Neuronal stem cell (in vitro differentiated cells): ENCODE results near the gene PNMA8A.

Experiments
- DNase-seq: peaks from one replicate; pipeline ENCODE4 v3.0.0-alpha.2; 2013; ENCODE audit warnings: low spot score
- H2AFZ ChIP-seq: one replicate; pipeline ENCODE4 v1.6.1; 2013; ENCODE audit warnings: mild to moderate bottlenecking, low read length, inconsistent platforms
- H2AK5ac ChIP-seq: 2 replicates; pipeline ENCODE4 v1.6.1; 2013; ENCODE audit warnings: low read depth, mild to moderate bottlenecking, inconsistent platforms, low read length, moderate library complexity, mixed read lengths
- H2BK120ac ChIP-seq: 2 replicates; pipeline ENCODE4 v1.6.1; 2013; ENCODE audit warnings: low read depth, mild to moderate bottlenecking, inconsistent platforms, low read length, moderate library complexity, mixed read lengths
- H2BK12ac ChIP-seq: one replicate; pipeline ENCODE4 v1.6.1; 2013; ENCODE audit warnings: low read length, inconsistent platforms
- H2BK15ac ChIP-seq: 2 replicates; pipeline ENCODE4 v1.6.1; 2013; ENCODE audit warnings: mild to moderate bottlenecking, low read length, inconsistent platforms, mixed read lengths
- H2BK5ac ChIP-seq: one replicate; pipeline ENCODE4 v1.6.1; 2013; ENCODE audit warnings: inconsistent platforms, mild to moderate bottlenecking, low read length, moderate library complexity
- H3K14ac ChIP-seq: one replicate; pipeline ENCODE4 v1.6.1; 2013; ENCODE audit warnings: low read length, inconsistent platforms
- H3K18ac ChIP-seq: 2 replicates; pipeline ENCODE4 v1.6.1; 2013; ENCODE audit warnings: low read length, inconsistent platforms
- H3K23ac ChIP-seq: 2 replicates; pipeline ENCODE4 v1.6.1; 2013; ENCODE audit warnings: low read depth, mild to moderate bottlenecking, mixed read lengths, low read length, inconsistent platforms; ENCODE audit not compliant: poor library complexity
- H3K27ac ChIP-seq: replicated peaks from 3 replicates; pipeline ENCODE4 v1.5.1; 2013; ENCODE audit warnings: low read length, inconsistent platforms
- H3K27me3 ChIP-seq, 3 experiments: 2 replicates each; pipeline ENCODE4 v1.6.1; 2013; ENCODE audit warnings: low read length in 3 of 3, mild to moderate bottlenecking in 2 of 3, inconsistent platforms in 1 of 3, low read depth in 1 of 3, mixed read lengths in 1 of 3, moderate library complexity in 1 of 3; ENCODE audit not compliant: control insufficient read depth in 3 of 3, insufficient read depth in 3 of 3
- H3K36me3 ChIP-seq, 2 donors: replicated peaks in 1 of 2; 2 replicates each; pipeline ENCODE4 v1.6.1; 2013; ENCODE audit warnings: low read length in 2 of 2; ENCODE audit not compliant: control insufficient read depth in 2 of 2, insufficient read depth in 2 of 2
- H3K4ac ChIP-seq: 2 replicates; pipeline ENCODE4 v1.6.1; 2013; ENCODE audit warnings: inconsistent platforms, mild to moderate bottlenecking, low read length, moderate library complexity
- H3K4me1 ChIP-seq, 2 donors: 1 replicate in 1 of 2; 2 replicates in 1 of 2; pipeline ENCODE4 v1.6.1; 2013; ENCODE audit warnings: low read length in 2 of 2, low read depth in 1 of 2; ENCODE audit not compliant: control insufficient read depth in 2 of 2, insufficient read depth in 1 of 2
- H3K4me2 ChIP-seq: one replicate; pipeline ENCODE4 v1.6.1; 2013; ENCODE audit warnings: mild to moderate bottlenecking, low read length, inconsistent platforms; ENCODE audit not compliant: insufficient read depth, poor library complexity, severe bottlenecking
- H3K4me3 ChIP-seq, 2 donors: 2 replicates each; pipeline ENCODE4 v1.5.1; 2013; ENCODE audit warnings: low read length in 2 of 2, mild to moderate bottlenecking in 2 of 2, inconsistent platforms in 1 of 2, moderate library complexity in 1 of 2
- H3K79me1 ChIP-seq: one replicate; pipeline ENCODE4 v1.6.1; 2013; ENCODE audit warnings: low read depth, mild to moderate bottlenecking, inconsistent platforms, low read length, moderate library complexity
- H3K9ac ChIP-seq: one replicate; pipeline ENCODE4 v1.6.1; 2013; ENCODE audit warnings: mild to moderate bottlenecking, low read depth, low read length, inconsistent platforms; ENCODE audit not compliant: poor library complexity
- H3K9me3 ChIP-seq, 2 donors: replicated peaks in 1 of 2; 2 replicates each; pipeline versions ENCODE3 to v1.6.1; 2013; ENCODE audit warnings: low read length in 2 of 2, mild to moderate bottlenecking in 2 of 2, inconsistent platforms in 1 of 2, low read depth in 1 of 2, mixed read lengths in 1 of 2, moderate library complexity in 1 of 2; ENCODE audit not compliant: control insufficient read depth in 2 of 2, insufficient read depth in 1 of 2
- H4K8ac ChIP-seq: one replicate; pipeline ENCODE4 v1.6.1; 2013; ENCODE audit warnings: low read depth, mild to moderate bottlenecking, inconsistent platforms, low read length, moderate library complexity
- H4K91ac ChIP-seq: one replicate; pipeline ENCODE4 v1.6.1; 2013; ENCODE audit warnings: low read length, low read depth, mild to moderate bottlenecking, inconsistent platforms; ENCODE audit not compliant: poor library complexity
- WGBS, 2 donors: extraction: QIAGEN DNeasy Blood & Tissue Kit; methylation state at CpG; one replicate each; pipeline ENCODE4 v1.1.7; 2013; ENCODE audit warnings: missing lambda C conversion rate in 2 of 2, mixed read lengths in 1 of 2; ENCODE audit not compliant: insufficient read length in 2 of 2, insufficient replicate concordance in 1 of 2; ENCODE audit errors: extremely low coverage in 2 of 2; 5-methylcytosine and 5-hydroxymethylcytosine counted together

Gene PNMA8A

GRCh38 chr19:46492841-46493235, 21.5 kb upstream of the PNMA8A start:
- peak overlapping the region; percentile 41 for H2BK12ac ChIP-seq
- peak overlapping the region; percentile 85 for H2BK120ac ChIP-seq
- H3K4me2 ChIP-seq = peak overlapping the region; percentile 56
- peak overlapping the region; percentile 65 for H3K9ac ChIP-seq
- H2BK15ac ChIP-seq = peak overlapping the region; percentile 70
- no peak overlapping the region for H3K27ac ChIP-seq
- H2AK5ac ChIP-seq = peak overlapping the region; percentile 33
- peak overlapping the region; percentile 57 for H3K23ac ChIP-seq
- no peak for DNase-seq
- H3K9me3 ChIP-seq = peaks cover 0 to 12% of the 10 kb centered on the region in 2 donors
- no peak overlapping the region for H2AFZ ChIP-seq
- no CpG with 5 or more reads among the region's 17 CpGs for WGBS, 2 donors
- no peak overlapping the region for H4K91ac ChIP-seq
- H2BK5ac ChIP-seq = no peak overlapping the region
- no peak overlapping the region for H3K4ac ChIP-seq
- H3K27me3 ChIP-seq = peaks cover 13 to 76% (median 48%) of the 10 kb centered on the region in 3 experiments
- H3K18ac ChIP-seq = peak overlapping the region; percentile 91
- H3K36me3 ChIP-seq = no peaks in the 10 kb centered on the region
- H4K8ac ChIP-seq = no peak overlapping the region
- H3K4me1 ChIP-seq = peaks cover 18 to 23% of the 10 kb centered on the region in 2 donors
- no peaks in the 10 kb centered on the region for H3K79me1 ChIP-seq
- no peak overlapping the region for H3K14ac ChIP-seq
- peak overlapping the region in 1 of 2 donors; percentile 62 for H3K4me3 ChIP-seq

DNA sequence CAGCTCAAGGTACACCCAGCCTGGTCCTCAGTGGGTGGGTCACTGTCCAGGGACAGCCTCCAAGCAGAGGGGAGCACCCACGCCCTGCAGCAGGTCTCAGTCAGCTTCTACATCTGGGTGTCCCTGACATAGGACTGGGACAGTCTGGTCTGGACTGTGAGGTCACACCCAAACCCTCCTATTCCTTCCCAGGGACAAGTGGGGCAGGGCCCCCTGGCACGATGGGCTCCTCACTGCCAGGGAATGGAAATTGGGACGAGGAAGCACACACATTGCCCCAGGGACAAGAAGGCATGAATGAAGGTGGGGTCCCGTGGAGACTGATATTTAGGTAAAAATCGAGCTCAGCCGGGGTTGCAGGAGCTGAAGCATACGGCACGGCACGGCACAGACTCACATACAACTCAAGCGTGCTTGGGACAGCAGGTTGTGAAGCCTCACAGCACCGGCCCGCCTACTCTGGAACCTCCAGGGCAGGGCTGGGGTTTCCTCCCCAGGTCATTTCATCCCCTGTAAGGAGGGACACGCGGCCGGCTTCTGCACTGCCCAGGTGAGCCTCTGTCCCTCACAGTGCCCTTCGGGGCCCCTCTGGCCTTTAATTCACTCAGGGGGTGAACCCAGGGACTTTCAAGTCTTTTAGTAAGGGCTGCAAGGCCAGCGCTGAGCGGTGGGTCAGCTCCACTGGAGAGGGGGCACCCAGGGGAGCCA, 20.8 kb upstream of the PNMA8A start:
- Histone ChIP-seq H2AK5ac (peak overlapping the region; percentile 72), H3K4me3 (no peak overlapping the region), H3K27me3 (peaks cover 13 to 81% (median 48%) of the 10 kb centered on the region in 3 experiments), H2BK12ac (no peak overlapping the region), H3K23ac (peak overlapping the region; percentile 58), H2BK15ac (peak overlapping the region; percentile 35), H2BK5ac (peak overlapping the region; percentile 72), H3K18ac (peak overlapping the region; percentile 58), H2BK120ac (peak overlapping the region; percentile 85), H3K4me1 (peaks cover 24 to 26% of the 10 kb centered on the region in 2 donors), H3K36me3 (no peaks in the 10 kb centered on the region), H3K14ac (peak overlapping the region; percentile 97), H3K27ac (no peak overlapping the region), H4K91ac (no peak overlapping the region), H2AFZ (no peak overlapping the region), H3K9me3 (peaks cover 0 to 12% of the 10 kb centered on the region in 2 donors), H3K4me2 (no peak overlapping the region), H3K9ac (peak overlapping the region; percentile 66), H3K79me1 (no peaks in the 10 kb centered on the region), H3K4ac (no peak overlapping the region), H4K8ac (no peak overlapping the region)
- no peak for DNase-seq
- WGBS, 2 donors = no CpG with 5 or more reads among the region's 18 CpGs

GRCh38 chr19:46490774-46491173, 19.4 kb upstream of the PNMA8A start:
- Histone ChIP-seq H4K8ac (no peak overlapping the region), H2AFZ (no peak overlapping the region), H2BK5ac (no peak overlapping the region), H3K14ac (no peak overlapping the region), H4K91ac (no peak overlapping the region), H2BK12ac (no peak overlapping the region), H3K18ac (peak overlapping the region; percentile 32), H3K23ac (no peak overlapping the region), H3K36me3 (no peaks in the 10 kb centered on the region), H2AK5ac (no peak overlapping the region), H3K79me1 (no peaks in the 10 kb centered on the region), H3K4me3 (no peak overlapping the region), H3K4ac (no peak overlapping the region), H2BK15ac (no peak overlapping the region), H3K4me1 (peaks cover 20 to 21% of the 10 kb centered on the region in 2 donors), H3K9ac (no peak overlapping the region), H2BK120ac (no peak overlapping the region), H3K27ac (no peak overlapping the region), H3K9me3 (peaks cover 0 to 12% of the 10 kb centered on the region in 2 donors), H3K27me3 (peaks cover 13 to 85% (median 48%) of the 10 kb centered on the region in 3 experiments), H3K4me2 (no peak overlapping the region)
- no peak for DNase-seq
- no CpG with 5 or more reads among the region's 9 CpGs for WGBS, 2 donors

DNA sequence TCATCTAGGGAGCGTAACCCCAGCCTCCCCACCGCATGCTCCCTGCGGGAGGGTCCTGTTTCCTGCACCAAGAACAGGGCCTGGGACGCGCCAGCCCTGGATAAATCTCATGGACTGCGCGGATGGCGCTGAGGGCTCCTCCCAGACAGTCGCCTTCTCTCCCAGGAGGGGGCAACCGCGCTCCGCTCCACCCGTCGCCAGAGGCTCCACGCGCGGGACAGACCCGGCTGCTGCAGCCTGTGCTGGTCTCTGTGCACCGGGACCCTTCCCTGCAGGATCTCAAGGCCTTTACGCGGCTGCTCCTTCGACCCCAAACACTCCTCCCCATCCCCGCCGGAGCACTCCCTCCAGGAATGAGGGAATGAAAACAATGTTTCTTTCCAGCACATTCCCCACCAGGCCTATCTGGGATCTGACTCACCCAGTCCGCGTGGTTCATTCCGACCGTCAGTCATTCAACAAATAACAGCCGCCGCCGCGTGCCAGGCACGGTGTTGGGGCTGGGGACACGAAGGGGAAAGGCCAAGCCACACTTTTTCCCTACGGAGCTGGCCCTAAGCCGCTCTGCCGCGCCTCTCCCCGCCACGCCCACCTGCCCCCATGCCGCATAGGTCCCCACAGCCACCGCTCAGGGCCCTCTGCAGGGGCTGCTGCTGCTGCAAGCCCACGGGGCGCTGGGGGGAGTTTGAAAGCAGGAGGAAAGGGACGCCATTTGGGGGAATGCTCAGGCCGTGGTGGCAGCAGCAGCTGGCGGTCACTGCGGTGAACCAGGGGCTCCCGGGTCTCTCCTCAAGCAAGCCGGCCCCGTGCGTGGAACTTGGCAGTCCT, 18.3 kb upstream of the PNMA8A start:
- peaks cover 0 to 7% of the 10 kb centered on the region in 2 donors for H3K9me3 ChIP-seq
- H3K4me2 ChIP-seq = peak overlapping the region; percentile 55
- no peaks in the 10 kb centered on the region for H3K79me1 ChIP-seq
- peak overlapping the region; percentile 59 for H3K23ac ChIP-seq
- H3K18ac ChIP-seq = peak overlapping the region; percentile 92
- H3K4me3 ChIP-seq = peak overlapping the region in 1 of 2 donors; percentile 17
- peak overlapping the region; percentile 82 for H3K9ac ChIP-seq
- DNase-seq = no peak
- no peak overlapping the region for H3K4ac ChIP-seq
- H3K27me3 ChIP-seq = peaks cover 13 to 75% (median 42%) of the 10 kb centered on the region in 3 experiments
- peak overlapping the region; percentile 51 for H2AK5ac ChIP-seq
- peak overlapping the region; percentile 49 for H2AFZ ChIP-seq
- H2BK5ac ChIP-seq = no peak overlapping the region
- no peak overlapping the region for H4K8ac ChIP-seq
- WGBS, 2 donors = no CpG with 5 or more reads among the region's 52 CpGs
- no peaks in the 10 kb centered on the region for H3K36me3 ChIP-seq
- H2BK15ac ChIP-seq = no peak overlapping the region
- no peak overlapping the region for H2BK12ac ChIP-seq
- no peak overlapping the region for H2BK120ac ChIP-seq
- H3K4me1 ChIP-seq = peaks cover 16 to 18% of the 10 kb centered on the region in 2 donors
- H4K91ac ChIP-seq = peak overlapping the region; percentile 46
- no peak overlapping the region for H3K14ac ChIP-seq
- no peak overlapping the region for H3K27ac ChIP-seq
